Prostate gland (tissue), 2 donors: Measurements from ENCODE around the gene LOX. TPM values are rescaled to one million over a fixed set of nuclear protein-coding genes. Genes with fewer than 3 reads are reported as not detected.

ENCODE experiments used
- DNase-seq: peaks from one replicate; pipeline ENCODE4 v3.0.0-alpha.2; 2019; ENCODE audit warnings: low spot score
- H3K27ac ChIP-seq, 2 donors: fragments of 200-600 bp; sonication (generic); 2 replicates each; pipeline ENCODE4 v1.5.1; 2017 to 2019
- H3K27me3 ChIP-seq: fragments of 200-600 bp; sonication (generic); replicated peaks from 2 replicates; pipeline ENCODE4 v1.5.1; 2019; ENCODE audit not compliant: insufficient read depth
- H3K36me3 ChIP-seq, 2 donors: fragments of 200-600 bp; sonication (generic); 1 replicate in 1 of 2; 2 replicates in 1 of 2; pipeline versions ENCODE4 v1.5.1 to v1.8.1; 2017 to 2019
- H3K4me1 ChIP-seq: fragments of 200-600 bp; sonication (generic); replicated peaks from 2 replicates; pipeline ENCODE4 v1.5.1; 2019
- H3K4me3 ChIP-seq, 2 donors: fragments of 200-600 bp; sonication (generic); 2 replicates each; pipeline ENCODE4 v1.5.1; 2017 to 2019
- H3K9me3 ChIP-seq: fragments of 200-600 bp; sonication (generic); 2 replicates; pipeline ENCODE4 v1.5.1; 2017
- POLR2A ChIP-seq: fragments of 450-650 bp; IDR thresholded peaks from one replicate; pipeline ENCODE4 v1.6.1; 2016; ENCODE audit warnings: antibody characterized with exemption, mild to moderate bottlenecking
- POLR2AphosphoS5 ChIP-seq: sonication (generic); formaldehyde crosslinking; IDR thresholded peaks from one replicate; pipeline ENCODE4 v1.6.1; 2017; ENCODE audit warnings: antibody characterized with exemption
- WGBS: methylation state at CpG from one replicate; pipeline ENCODE4 v1.1.5; 2018; 5-methylcytosine and 5-hydroxymethylcytosine counted together
- intact Hi-C: fragments of 100-400 bp; cut with DNase I; formaldehyde crosslinking; loops from one replicate; pipeline ENCODE4 v1.14.2; 2022
- total RNA-seq, 2 donors: library from RNA; depleted of rRNA; stranded (reverse); fragments of >200 nt; gene quantifications; one replicate each; pipeline ENCODE4 v1.1.0, GENCODE V29; 2016
- TF ChIP-seq, protein P1 (sequence below), 4 experiments: fragments of 200-600 bp in 2 of 4; fragments of 450-650 bp in 2 of 4; sonication (generic) in 2 of 4; IDR thresholded peaks; 1 replicate in 3 of 4; 2 replicates in 1 of 4; pipeline ENCODE4 v1.5.1; 2016 to 2019; ENCODE audit warnings: antibody characterized with exemption in 4 of 4, mild to moderate bottlenecking in 2 of 4, moderate library complexity in 2 of 4

The LOX gene
- total RNA-seq, 2 donors from 2014 or later: 2.8 to 9.1 TPM

- Histone ChIP-seq H3K36me3 (no peaks in the 10 kb centered on the region), H3K9me3 (no peaks in the 10 kb centered on the region), H3K4me3 (no peak overlapping the region), H3K27ac (no peak overlapping the region), H3K27me3 (no peaks in the 10 kb centered on the region), H3K4me1 (no peaks in the 10 kb centered on the region)
- TF ChIP-seq, protein P1, sequence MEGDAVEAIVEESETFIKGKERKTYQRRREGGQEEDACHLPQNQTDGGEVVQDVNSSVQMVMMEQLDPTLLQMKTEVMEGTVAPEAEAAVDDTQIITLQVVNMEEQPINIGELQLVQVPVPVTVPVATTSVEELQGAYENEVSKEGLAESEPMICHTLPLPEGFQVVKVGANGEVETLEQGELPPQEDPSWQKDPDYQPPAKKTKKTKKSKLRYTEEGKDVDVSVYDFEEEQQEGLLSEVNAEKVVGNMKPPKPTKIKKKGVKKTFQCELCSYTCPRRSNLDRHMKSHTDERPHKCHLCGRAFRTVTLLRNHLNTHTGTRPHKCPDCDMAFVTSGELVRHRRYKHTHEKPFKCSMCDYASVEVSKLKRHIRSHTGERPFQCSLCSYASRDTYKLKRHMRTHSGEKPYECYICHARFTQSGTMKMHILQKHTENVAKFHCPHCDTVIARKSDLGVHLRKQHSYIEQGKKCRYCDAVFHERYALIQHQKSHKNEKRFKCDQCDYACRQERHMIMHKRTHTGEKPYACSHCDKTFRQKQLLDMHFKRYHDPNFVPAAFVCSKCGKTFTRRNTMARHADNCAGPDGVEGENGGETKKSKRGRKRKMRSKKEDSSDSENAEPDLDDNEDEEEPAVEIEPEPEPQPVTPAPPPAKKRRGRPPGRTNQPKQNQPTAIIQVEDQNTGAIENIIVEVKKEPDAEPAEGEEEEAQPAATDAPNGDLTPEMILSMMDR (IDR thresholded peaks at IDR 0.05): no peak
- TF ChIP-seq POLR2AphosphoS5 (no peak), POLR2A (no peak)
- intact Hi-C loops: no loop called here
- no peak for DNase-seq
- 90% methylated on average over 11 of the region's 11 CpGs for WGBS
These were observed 43.7 kb upstream of the LOX start for GRCh38 chr5:122121479-122122465.

- no peak for DNase-seq
- H3K27me3 ChIP-seq: no peaks in the 10 kb centered on the region
- no peaks in the 10 kb centered on the region for H3K36me3 ChIP-seq
- no peaks in the 10 kb centered on the region for H3K9me3 ChIP-seq
- H3K27ac ChIP-seq: no peak overlapping the region
- no peaks in the 10 kb centered on the region for H3K4me1 ChIP-seq
- no peak overlapping the region for H3K4me3 ChIP-seq
- intact Hi-C loops: no loop called here
- WGBS: 82% methylated on average over 2 of the region's 2 CpGs
- TF ChIP-seq POLR2A (no peak), POLR2AphosphoS5 (no peak)
- TF ChIP-seq, protein P1 (IDR thresholded peaks at IDR 0.05): no peak
These were observed 42.9 kb upstream of the LOX start for GRCh38 chr5:122120957-122121356.

- H3K4me3 ChIP-seq: no peak overlapping the region
- WGBS: 71% methylated on average over 2 of the region's 2 CpGs
- H3K9me3 ChIP-seq: no peaks in the 10 kb centered on the region
- no peak overlapping the region for H3K27ac ChIP-seq
- H3K4me1 ChIP-seq: no peaks in the 10 kb centered on the region
- no peaks in the 10 kb centered on the region for H3K27me3 ChIP-seq
- H3K36me3 ChIP-seq: no peaks in the 10 kb centered on the region
- no peak for TF ChIP-seq POLR2A
- TF ChIP-seq, protein P1 (IDR thresholded peaks at IDR 0.05): no peak
- no peak for TF ChIP-seq POLR2AphosphoS5
- DNase-seq: no peak
- intact Hi-C loops: no loop called here
These were observed 42.4 kb upstream of the LOX start for GRCh38 chr5:122120493-122120892.

- Histone ChIP-seq H3K4me1 (no peaks in the 10 kb centered on the region), H3K27me3 (no peaks in the 10 kb centered on the region), H3K4me3 (no peak overlapping the region), H3K36me3 (no peaks in the 10 kb centered on the region), H3K27ac (no peak overlapping the region), H3K9me3 (no peaks in the 10 kb centered on the region)
- TF ChIP-seq, protein P1 (IDR thresholded peaks at IDR 0.05): no peak
- TF ChIP-seq POLR2A (no peak), POLR2AphosphoS5 (no peak)
- intact Hi-C loops: no loop called here
- no peak for DNase-seq
- WGBS: 67% methylated on average over 3 of the region's 3 CpGs
These were observed 41.1 kb upstream of the LOX start for GRCh38 chr5:122119205-122119604.
